ENCODE measurements around the gene IQSEC3.

DNA sequence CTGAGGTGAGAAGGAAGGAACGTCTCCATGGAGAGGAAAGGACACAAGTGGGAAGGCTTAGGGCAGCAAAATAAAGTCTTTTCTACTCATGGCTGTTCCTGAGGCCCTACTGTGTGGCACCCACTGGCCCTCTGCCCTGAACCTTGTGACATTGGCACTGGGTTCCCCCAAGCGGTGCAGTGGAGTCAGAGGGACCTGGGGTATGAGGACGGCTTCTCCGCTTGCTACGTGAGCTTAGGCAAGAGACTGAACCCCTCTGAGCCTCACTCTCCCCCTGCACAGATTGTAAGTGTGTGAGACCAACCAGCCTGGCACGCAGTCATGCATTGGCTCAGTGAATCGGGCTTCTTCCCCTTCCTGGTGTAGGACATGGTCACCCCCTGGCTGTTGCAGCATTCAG, 127.7 kb downstream of the IQSEC3 start:
- TF ChIP-seq, protein P1, sequence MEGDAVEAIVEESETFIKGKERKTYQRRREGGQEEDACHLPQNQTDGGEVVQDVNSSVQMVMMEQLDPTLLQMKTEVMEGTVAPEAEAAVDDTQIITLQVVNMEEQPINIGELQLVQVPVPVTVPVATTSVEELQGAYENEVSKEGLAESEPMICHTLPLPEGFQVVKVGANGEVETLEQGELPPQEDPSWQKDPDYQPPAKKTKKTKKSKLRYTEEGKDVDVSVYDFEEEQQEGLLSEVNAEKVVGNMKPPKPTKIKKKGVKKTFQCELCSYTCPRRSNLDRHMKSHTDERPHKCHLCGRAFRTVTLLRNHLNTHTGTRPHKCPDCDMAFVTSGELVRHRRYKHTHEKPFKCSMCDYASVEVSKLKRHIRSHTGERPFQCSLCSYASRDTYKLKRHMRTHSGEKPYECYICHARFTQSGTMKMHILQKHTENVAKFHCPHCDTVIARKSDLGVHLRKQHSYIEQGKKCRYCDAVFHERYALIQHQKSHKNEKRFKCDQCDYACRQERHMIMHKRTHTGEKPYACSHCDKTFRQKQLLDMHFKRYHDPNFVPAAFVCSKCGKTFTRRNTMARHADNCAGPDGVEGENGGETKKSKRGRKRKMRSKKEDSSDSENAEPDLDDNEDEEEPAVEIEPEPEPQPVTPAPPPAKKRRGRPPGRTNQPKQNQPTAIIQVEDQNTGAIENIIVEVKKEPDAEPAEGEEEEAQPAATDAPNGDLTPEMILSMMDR (conservative IDR thresholded peaks at IDR 0.05; ENCODE audit: low read length) = no peak
- TF ChIP-seq EZH2phosphoT487 (IDR thresholded peaks at IDR 0.05; ENCODE audit: borderline replicate concordance, low read depth, low read length) = no peak

Data from OCI-LY7 (cell line).